Osteocyte (in vitro differentiated cells): ENCODE results near the gene CYTH1. TPM values are rescaled to one million over a fixed set of nuclear protein-coding genes. Genes with fewer than 3 reads are reported as not detected.

Experiments
- DNase-seq: peaks from one replicate; pipeline ENCODE4 v3.0.0; 2021; ENCODE audit warnings: mixed read lengths; ENCODE audit not compliant: unreplicated experiment; ENCODE audit errors: extremely low spot score
- H3K27ac Mint-ChIP-seq: one replicate; pipeline ENCODE4 v1.8.0; 2021; ENCODE audit warnings: mild to moderate bottlenecking, mixed read lengths; ENCODE audit not compliant: unreplicated experiment
- H3K27me3 Mint-ChIP-seq: one replicate; pipeline ENCODE4 v1.8.0; 2021; ENCODE audit warnings: mixed read lengths; ENCODE audit not compliant: unreplicated experiment
- H3K36me3 Mint-ChIP-seq: one replicate; pipeline ENCODE4 v1.8.0; 2021; ENCODE audit warnings: mixed read lengths; ENCODE audit not compliant: unreplicated experiment
- H3K4me1 Mint-ChIP-seq: one replicate; pipeline ENCODE4 v1.8.0; 2021; ENCODE audit warnings: mixed read lengths; ENCODE audit not compliant: unreplicated experiment
- H3K4me3 Mint-ChIP-seq: one replicate; pipeline ENCODE4 v1.8.0; 2021; ENCODE audit warnings: mild to moderate bottlenecking, moderate library complexity, mixed read lengths; ENCODE audit not compliant: unreplicated experiment
- H3K9me3 Mint-ChIP-seq: one replicate; pipeline ENCODE4 v1.8.0; 2021; ENCODE audit warnings: mixed read lengths; ENCODE audit not compliant: unreplicated experiment
- total RNA-seq: library from RNA; stranded (reverse); gene quantifications from 2 replicates; pipeline ENCODE4 v1.2.1, GENCODE V29; 2021
- TF ChIP-seq, protein P1 (sequence below): fragments of 200-600 bp; sonication (generic); IDR thresholded peaks from 2 replicates; pipeline ENCODE4 v1.5.0; 2021; ENCODE audit warnings: antibody characterized with exemption, mild to moderate bottlenecking, moderate library complexity

Gene CYTH1
- total RNA-seq, 1 donor from 2014 or later, result 113 TPM

DNA sequence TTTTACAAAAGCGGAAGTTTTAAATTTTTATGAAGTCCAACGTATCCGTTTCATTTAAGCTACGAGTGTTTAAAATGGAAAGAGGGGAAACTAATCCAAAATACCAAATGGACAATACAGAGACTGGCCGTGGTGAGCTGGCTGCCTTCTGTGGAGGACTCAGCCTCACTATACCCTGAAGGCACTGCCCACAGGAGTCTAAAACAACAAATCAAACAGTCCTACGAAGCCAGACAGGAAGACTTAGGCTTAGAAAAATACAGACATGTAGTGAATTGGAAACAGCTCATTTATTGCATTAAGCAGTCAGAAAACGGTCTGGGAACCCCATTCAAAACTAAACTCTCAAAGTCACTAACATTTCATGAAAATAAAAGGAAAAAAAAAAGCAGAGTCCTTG is 75.1 kb downstream of the CYTH1 start:
- TF ChIP-seq, protein P1, sequence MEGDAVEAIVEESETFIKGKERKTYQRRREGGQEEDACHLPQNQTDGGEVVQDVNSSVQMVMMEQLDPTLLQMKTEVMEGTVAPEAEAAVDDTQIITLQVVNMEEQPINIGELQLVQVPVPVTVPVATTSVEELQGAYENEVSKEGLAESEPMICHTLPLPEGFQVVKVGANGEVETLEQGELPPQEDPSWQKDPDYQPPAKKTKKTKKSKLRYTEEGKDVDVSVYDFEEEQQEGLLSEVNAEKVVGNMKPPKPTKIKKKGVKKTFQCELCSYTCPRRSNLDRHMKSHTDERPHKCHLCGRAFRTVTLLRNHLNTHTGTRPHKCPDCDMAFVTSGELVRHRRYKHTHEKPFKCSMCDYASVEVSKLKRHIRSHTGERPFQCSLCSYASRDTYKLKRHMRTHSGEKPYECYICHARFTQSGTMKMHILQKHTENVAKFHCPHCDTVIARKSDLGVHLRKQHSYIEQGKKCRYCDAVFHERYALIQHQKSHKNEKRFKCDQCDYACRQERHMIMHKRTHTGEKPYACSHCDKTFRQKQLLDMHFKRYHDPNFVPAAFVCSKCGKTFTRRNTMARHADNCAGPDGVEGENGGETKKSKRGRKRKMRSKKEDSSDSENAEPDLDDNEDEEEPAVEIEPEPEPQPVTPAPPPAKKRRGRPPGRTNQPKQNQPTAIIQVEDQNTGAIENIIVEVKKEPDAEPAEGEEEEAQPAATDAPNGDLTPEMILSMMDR, result no peak
- no peak for DNase-seq
- Mint-ChIP-seq H3K4me1 (peaks cover 62% of the 10 kb centered on the region), H3K27me3 (no peaks in the 10 kb centered on the region), H3K36me3 (peaks cover 13% of the 10 kb centered on the region), H3K27ac (peak overlapping the region; percentile 98), H3K4me3 (peak overlapping the region; percentile 67), H3K9me3 (no peaks in the 10 kb centered on the region)

DNA sequence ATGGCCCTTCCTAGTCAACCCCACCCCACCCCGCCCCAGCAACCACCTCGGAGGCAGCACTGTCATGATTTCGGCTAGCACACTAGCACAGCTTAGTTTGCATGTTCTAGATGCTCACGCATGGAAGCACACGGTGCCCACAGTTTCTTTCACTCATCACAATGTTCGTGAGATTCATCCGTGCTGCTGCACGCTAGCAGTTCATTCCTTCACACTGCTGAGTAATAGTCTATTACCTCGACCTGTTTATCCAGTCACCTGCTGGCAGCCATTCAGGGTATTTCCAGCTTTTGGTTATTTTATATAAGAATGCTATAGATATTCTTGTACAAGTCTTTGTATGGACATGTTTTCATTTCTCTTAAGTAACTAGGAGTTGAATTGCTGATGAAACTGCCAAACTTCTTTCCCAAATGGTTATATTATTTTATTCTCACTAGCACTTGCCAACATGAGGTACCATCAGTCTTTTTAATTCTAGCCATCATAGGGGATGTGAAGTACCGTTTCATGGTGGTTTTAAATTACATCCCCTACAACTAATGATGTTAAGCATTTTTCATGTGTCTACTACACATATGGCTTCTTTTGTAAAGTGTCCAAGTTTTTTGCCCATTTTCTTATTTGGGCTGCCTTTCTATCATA is 75.7 kb downstream of the CYTH1 start:
- Mint-ChIP-seq H3K27ac (peak overlapping the region; percentile 98), H3K4me3 (peak overlapping the region; percentile 67), H3K27me3 (no peaks in the 10 kb centered on the region), H3K36me3 (peaks cover 19% of the 10 kb centered on the region), H3K4me1 (peaks cover 57% of the 10 kb centered on the region), H3K9me3 (no peaks in the 10 kb centered on the region)
- TF ChIP-seq, protein P1, result no peak
- DNase-seq, result no peak

DNA sequence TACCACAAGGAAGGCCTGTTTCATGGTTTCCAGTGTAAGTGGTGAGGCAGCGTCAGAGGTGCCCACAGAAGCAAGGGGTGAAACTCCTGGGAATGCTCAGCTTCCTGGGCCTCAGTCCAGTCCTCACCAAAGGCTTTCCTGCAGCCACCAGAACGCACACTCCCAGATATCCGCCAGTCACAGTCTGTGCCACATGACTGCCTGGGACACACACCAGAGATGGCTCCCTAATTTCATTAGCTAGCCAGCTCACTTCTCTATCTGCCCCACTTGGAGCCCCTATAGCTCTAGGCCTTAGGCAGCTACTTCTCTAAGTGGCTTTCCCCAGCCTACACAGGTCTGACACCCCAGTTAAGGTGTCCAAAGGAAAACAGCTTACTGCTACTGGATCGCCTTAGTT is 77.0 kb downstream of the CYTH1 start:
- no peaks in the 10 kb centered on the region for H3K9me3 Mint-ChIP-seq
- H3K27me3 Mint-ChIP-seq, result no peaks in the 10 kb centered on the region
- DNase-seq, result no peak
- peaks cover 52% of the 10 kb centered on the region for H3K4me1 Mint-ChIP-seq
- H3K27ac Mint-ChIP-seq, result peak overlapping the region; percentile 98
- H3K4me3 Mint-ChIP-seq, result no peak overlapping the region
- peaks cover 28% of the 10 kb centered on the region for H3K36me3 Mint-ChIP-seq
- TF ChIP-seq, protein P1, result no peak

DNA sequence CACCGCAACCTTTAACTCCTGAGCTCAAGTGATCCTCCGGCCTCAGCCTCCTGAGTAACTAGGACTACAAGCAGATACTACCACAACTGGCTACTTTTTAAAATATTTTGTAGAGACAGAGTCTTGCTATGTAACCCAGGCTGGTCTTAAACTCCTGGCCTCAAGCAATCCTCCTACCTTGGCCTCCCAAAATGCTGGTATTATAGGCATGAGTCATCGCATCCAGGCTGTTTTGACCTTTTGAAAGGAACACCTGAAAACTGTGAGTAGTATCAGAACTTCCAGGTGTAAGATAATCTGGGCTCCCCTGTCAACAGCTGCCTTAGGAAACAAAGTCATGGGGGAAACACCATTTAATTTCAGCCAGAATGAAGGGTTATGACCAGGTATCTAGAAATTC is 77.5 kb downstream of the CYTH1 start:
- Mint-ChIP-seq H3K27ac (peak overlapping the region; percentile 98), H3K4me3 (no peak overlapping the region), H3K27me3 (no peaks in the 10 kb centered on the region), H3K4me1 (peaks cover 51% of the 10 kb centered on the region), H3K36me3 (peaks cover 33% of the 10 kb centered on the region), H3K9me3 (no peaks in the 10 kb centered on the region)
- TF ChIP-seq, protein P1, result no peak
- no peak for DNase-seq

DNA sequence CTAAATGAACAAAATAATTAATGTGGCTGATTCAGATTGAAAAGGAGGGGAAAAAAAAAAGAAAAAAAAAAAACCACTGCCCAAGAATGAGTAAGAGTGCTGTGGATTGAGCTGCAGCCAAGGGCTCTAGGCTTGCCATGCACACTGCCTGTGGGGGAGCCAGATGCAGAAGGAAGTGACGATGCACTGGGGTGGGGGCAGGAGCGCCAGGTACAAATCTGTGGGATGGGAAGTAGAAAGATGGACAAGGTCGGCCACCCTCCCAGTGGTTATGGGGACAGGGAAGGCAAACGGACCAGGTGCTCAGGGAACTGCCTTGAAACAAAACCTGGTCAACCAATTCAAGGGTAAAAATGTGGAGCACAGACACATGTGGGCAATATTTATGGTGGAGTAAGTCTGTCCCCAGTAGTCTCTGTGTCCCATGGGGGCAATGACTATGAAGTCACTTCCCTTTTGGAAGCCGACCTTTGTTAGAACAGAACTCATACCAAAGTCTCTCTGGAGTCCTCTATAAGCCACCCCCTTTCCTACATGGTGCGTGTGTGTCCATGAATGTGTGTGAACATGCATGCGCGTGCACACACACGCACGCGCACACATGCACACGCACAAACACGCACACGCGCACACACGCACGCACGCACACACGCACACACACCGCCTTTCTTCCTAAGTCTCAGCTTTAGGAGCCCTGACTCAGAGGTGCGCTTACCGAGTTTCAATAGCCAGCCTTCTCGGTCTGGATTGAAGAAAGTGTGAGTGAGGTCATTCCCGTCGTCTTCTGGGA is 84.3 kb downstream of the CYTH1 start:
- Mint-ChIP-seq H3K9me3 (no peaks in the 10 kb centered on the region), H3K4me1 (peaks cover 12% of the 10 kb centered on the region), H3K4me3 (no peak overlapping the region), H3K27ac (no peak overlapping the region), H3K36me3 (peaks cover 79% of the 10 kb centered on the region), H3K27me3 (no peaks in the 10 kb centered on the region)
- no peak for DNase-seq
- TF ChIP-seq, protein P1, result no peak
